ENCODE measurements around the gene CAPRIN2.
A peak's percentile ranks its signal among the peaks of the same experiment; 100 is the strongest.

The CAPRIN2 gene

DNA sequence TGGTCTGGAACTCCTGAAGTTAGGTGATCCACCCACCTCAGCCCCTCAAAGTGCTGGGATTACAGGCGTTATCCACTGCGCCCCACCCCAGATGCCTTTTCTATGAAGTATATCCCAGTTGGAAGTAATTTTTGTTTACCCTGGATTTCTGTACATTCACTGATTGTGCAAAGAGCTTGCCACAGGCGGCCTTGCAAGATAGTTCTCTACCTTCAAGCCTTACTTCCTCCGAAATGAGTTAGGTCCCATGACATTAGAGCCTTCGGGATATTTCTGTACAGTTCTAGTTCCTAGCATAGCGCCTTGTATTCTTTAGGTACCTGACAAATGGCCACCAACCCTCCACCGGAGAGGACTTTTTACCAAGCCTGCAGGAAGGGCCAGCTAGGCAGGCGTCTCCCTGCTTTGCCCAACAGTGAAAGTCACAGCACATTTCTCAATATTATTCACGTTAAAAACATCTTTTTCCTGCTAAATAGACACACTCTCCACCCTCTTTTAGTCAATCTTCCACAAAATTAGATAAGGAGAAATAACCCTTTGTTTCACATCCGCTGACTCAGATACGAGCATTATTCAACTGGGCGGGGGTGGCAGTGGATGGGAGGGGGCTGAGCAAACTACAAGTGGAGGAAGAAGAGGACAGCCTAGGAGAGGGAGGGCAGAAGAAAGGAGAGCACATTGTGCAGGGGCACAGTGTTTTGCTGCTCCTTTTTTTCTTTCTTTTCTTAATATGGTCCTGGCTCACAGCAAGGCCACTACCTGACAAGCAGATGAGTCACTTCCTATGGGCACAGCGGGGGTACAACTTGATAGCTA lies 40.0 kb upstream of the CAPRIN2 start:
- DNase-seq (ENCODE audit: low read depth): peak; percentile 97
- peak overlapping the region; percentile 74 for H3K4me3 ChIP-seq (replicated peaks; ENCODE audit: low read depth, low read length)
- TF ChIP-seq CTCF (IDR thresholded peaks at IDR 0.05; ENCODE audit: low read length, missing control alignments): no peak

- TF ChIP-seq CTCF (IDR thresholded peaks at IDR 0.05; ENCODE audit: low read length, missing control alignments): no peak
- no peak overlapping the region for H3K4me3 ChIP-seq (replicated peaks; ENCODE audit: low read depth, low read length)
- no peak for DNase-seq (ENCODE audit: low read depth)
Measured at GRCh38 chr12:30794020-30794419, 39.3 kb upstream of the CAPRIN2 start.

DNA sequence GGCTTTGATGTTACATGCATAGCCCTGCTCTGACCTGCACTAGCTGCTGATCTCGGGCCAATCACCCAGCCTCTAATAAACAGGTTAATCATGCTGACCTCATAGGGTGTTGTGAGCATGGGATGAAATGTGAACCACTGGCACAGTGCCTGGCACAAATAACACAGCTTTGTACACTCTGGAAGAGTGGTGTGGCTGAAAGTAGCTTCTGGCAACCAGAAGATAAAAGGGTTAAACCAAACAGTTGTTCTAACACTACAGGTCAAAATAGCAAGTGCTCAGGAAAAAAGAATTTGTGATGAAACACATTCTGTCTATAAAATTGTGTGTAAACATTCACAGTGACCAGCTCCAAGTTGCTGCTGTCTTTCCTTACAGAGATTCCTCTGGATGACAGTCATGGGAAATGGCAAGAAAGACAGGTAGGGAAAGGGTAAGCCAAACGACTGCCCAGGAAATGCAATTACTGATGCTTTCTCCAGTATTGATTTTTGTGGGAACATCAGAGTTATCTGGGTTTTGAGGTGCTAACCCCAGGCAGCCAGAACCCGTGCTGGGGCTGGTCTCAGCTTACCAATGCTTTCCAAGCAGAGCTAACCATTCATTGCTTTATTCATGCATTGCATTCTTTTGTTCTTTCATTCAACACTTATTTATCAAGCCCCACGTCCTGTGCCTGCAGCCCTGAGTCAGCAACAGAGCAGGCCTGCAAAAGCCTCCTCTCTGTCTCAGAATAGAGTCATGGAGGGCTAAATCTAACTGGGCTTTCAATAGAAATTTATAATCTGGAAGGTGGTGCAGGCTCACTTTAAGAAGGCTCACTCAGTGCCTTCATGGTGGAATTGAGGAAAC lies 38.1 kb upstream of the CAPRIN2 start:
- peak; percentile 56 for DNase-seq (ENCODE audit: low read depth)
- no peak for TF ChIP-seq CTCF (IDR thresholded peaks at IDR 0.05; ENCODE audit: low read length, missing control alignments)
- H3K4me3 ChIP-seq (replicated peaks; ENCODE audit: low read depth, low read length): no peak overlapping the region

- no peak overlapping the region for H3K4me3 ChIP-seq (replicated peaks; ENCODE audit: low read depth, low read length)
- no peak for DNase-seq (ENCODE audit: low read depth)
- TF ChIP-seq CTCF (IDR thresholded peaks at IDR 0.05; ENCODE audit: low read length, missing control alignments): no peak
Measured at GRCh38 chr12:30792085-30792484, 37.3 kb upstream of the CAPRIN2 start.

- no peak for TF ChIP-seq CTCF (IDR thresholded peaks at IDR 0.05; ENCODE audit: low read length, missing control alignments)
- H3K4me3 ChIP-seq (replicated peaks; ENCODE audit: low read depth, low read length): no peak overlapping the region
- no peak for DNase-seq (ENCODE audit: low read depth)
Measured at GRCh38 chr12:30788754-30789153, 34.0 kb upstream of the CAPRIN2 start.

DNA sequence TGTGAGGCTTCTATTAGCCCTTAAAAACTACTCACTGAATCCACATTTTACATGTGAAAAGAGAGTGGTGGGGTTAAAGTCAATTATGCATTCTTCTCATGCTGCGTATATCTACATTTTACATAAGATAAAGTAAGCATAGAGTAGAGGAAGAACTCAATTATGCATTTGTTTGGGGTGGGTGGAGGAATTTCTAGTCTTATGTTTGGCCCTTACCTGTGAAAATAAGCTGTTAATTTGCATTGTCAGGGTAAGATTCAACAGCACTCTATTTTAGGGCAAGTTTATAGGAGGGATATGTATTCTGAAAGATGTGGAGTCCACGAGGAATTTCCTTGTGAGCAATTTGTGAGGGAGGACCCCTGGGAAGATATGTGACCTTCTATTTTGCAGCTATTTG lies 30.9 kb upstream of the CAPRIN2 start:
- no peak for TF ChIP-seq CTCF (IDR thresholded peaks at IDR 0.05; ENCODE audit: low read length, missing control alignments)
- no peak for DNase-seq (ENCODE audit: low read depth)
- H3K4me3 ChIP-seq (replicated peaks; ENCODE audit: low read depth, low read length): no peak overlapping the region

All from fibroblast of pulmonary artery (primary cell).